Measurements from ENCODE around the gene RGS3.

DNA sequence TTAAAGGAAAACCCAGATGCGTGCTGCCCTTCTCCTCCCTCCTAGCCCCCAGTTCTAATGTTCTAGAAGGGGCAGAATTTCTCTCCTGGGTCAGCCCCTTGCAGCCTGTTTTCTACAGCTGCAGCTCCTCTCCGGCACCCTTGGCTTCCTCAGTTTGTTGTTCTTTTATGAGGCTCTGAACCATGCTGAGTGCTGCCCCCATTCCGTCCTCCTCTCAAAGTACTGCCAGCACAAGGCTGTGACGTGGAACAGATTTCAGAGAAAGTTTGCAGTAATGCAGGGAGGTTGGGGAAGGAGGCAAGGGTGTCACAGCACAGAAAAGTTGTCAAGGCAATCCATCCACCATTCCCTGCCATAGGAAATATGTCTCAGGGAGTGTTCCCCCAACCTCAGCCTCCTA is 63.3 kb downstream of the RGS3 start:
- TF ChIP-seq EZH2phosphoT487 (IDR thresholded peaks at IDR 0.05; ENCODE audit: insufficient read depth, low read depth) (no peak), EZH2 (IDR thresholded peaks at IDR 0.05; ENCODE audit: insufficient read depth, poor library complexity, severe bottlenecking) (no peak)

Measured in GM23248 (cell line).